HL-60 (cell line): ENCODE measurements around the gene NUBPL.

Experiments
- CTCF ChIP-seq: IDR thresholded peaks from one replicate; pipeline ENCODE4 v1.5.1; 2011; ENCODE audit warnings: low read length, control low read depth, inconsistent platforms; ENCODE audit not compliant: insufficient read depth
- GABPA ChIP-seq: IDR thresholded peaks from 2 replicates; pipeline ENCODE4 v1.6.1; 2012; ENCODE audit warnings: low read depth
- POLR2AphosphoS5 ChIP-seq: IDR thresholded peaks from 2 replicates; pipeline ENCODE4 v1.6.1; 2012; ENCODE audit warnings: low read depth
- REST ChIP-seq: IDR thresholded peaks from 2 replicates; pipeline ENCODE4 v1.6.1; 2012; ENCODE audit warnings: low read depth; ENCODE audit not compliant: insufficient replicate concordance

- TF ChIP-seq CTCF: no peak
- no peak for TF ChIP-seq POLR2AphosphoS5
- no peak for TF ChIP-seq REST
- TF ChIP-seq GABPA: no peak
These were observed 21.7 kb downstream of the NUBPL start for GRCh38 chr14:31582836-31583452.
